Lower leg skin (tissue), 4 donors: ENCODE data around the gene PDGFRA. TPM values are rescaled to one million over a fixed set of nuclear protein-coding genes. Genes with fewer than 3 reads are reported as not detected.

Source experiments
- DNase-seq, 2 donors: peaks; one replicate each; pipeline ENCODE4 v3.0.0-alpha.2; 2019; ENCODE audit warnings: low spot score in 2 of 2
- H3K4me3 ChIP-seq: fragments of 200-600 bp; sonication (generic); 2 replicates; pipeline ENCODE4 v1.5.1; 2017; ENCODE audit warnings: mild to moderate bottlenecking, low read depth; ENCODE audit not compliant: poor library complexity, severe bottlenecking
- CTCF ChIP-seq, 3 donors: fragments of 450-650 bp; IDR thresholded peaks; one replicate each; pipeline ENCODE4 v1.5.1; 2016; ENCODE audit warnings: antibody characterized with exemption in 3 of 3, mild to moderate bottlenecking in 3 of 3, moderate library complexity in 2 of 3
- POLR2A ChIP-seq, 2 donors: fragments of 450-650 bp; IDR thresholded peaks; one replicate each; pipeline ENCODE4 v1.6.1; 2016 to 2017; ENCODE audit warnings: antibody characterized with exemption in 2 of 2, mild to moderate bottlenecking in 1 of 2, moderate library complexity in 1 of 2
- WGBS, 2 donors: methylation state at CpG; one replicate each; pipeline ENCODE4 v1.1.5; 2018; 5-methylcytosine and 5-hydroxymethylcytosine counted together
- intact Hi-C: fragments of 100-400 bp; cut with DNase I; formaldehyde crosslinking; loops from one replicate; pipeline ENCODE4 v1.15.0; 2023; ENCODE audit warnings: low total_unique reads
- total RNA-seq, 4 donors: library from RNA; depleted of rRNA; stranded (reverse); fragments of >200 nt; gene quantifications; one replicate each; pipeline ENCODE4 v1.1.0, GENCODE V29; 2016

Gene PDGFRA
- total RNA-seq, 4 donors from 2014 or later: 14.9 to 44.4 (median 22.3) TPM

GRCh38 chr4:54256491-54257486, 27.7 kb downstream of the PDGFRA start:
- no peak overlapping the region for H3K4me3 ChIP-seq
- intact Hi-C loops: no loop called here
- WGBS, 2 donors: 92 to 94% methylated on average over 11 of the region's 11 CpGs
- DNase-seq: no peak
- no peak for TF ChIP-seq CTCF (IDR thresholded peaks at IDR 0.05)
- TF ChIP-seq POLR2A (IDR thresholded peaks at IDR 0.05): no peak

GRCh38 chr4:54265366-54265765, 36.3 kb downstream of the PDGFRA start:
- no peak for DNase-seq
- intact Hi-C loops: no loop called here
- WGBS, 2 donors: 86 to 89% methylated on average over 4 of the region's 4 CpGs
- H3K4me3 ChIP-seq: no peak overlapping the region
- TF ChIP-seq POLR2A (IDR thresholded peaks at IDR 0.05) (no peak), CTCF (IDR thresholded peaks at IDR 0.05) (no peak)

- intact Hi-C loops: no loop called here
- no peak for DNase-seq
- no peak for TF ChIP-seq POLR2A (IDR thresholded peaks at IDR 0.05)
- no peak for TF ChIP-seq CTCF (IDR thresholded peaks at IDR 0.05)
- H3K4me3 ChIP-seq: no peak overlapping the region
Measured at GRCh38 chr4:54268151-54268550, 39.1 kb downstream of the PDGFRA start.

- TF ChIP-seq CTCF (IDR thresholded peaks at IDR 0.05): no peak
- no peak for TF ChIP-seq POLR2A (IDR thresholded peaks at IDR 0.05)
- DNase-seq: no peak
- intact Hi-C loops: no loop called here
- no peak overlapping the region for H3K4me3 ChIP-seq
Measured at GRCh38 chr4:54271464-54271863, 42.4 kb downstream of the PDGFRA start.

- DNase-seq: no peak
- intact Hi-C loops: no loop called here
- TF ChIP-seq POLR2A (IDR thresholded peaks at IDR 0.05) (no peak), CTCF (IDR thresholded peaks at IDR 0.05) (no peak)
- WGBS, 2 donors: 81 to 86% methylated on average over 3 of the region's 3 CpGs
- no peak overlapping the region for H3K4me3 ChIP-seq
Measured at GRCh38 chr4:54272051-54272450, 43.0 kb downstream of the PDGFRA start.
